GM21786 (cell line): Measurements from ENCODE around the gene CTDSPL.
A peak's percentile ranks its signal among the peaks of the same experiment; 100 is the strongest.

ENCODE experiments used
- ATAC-seq: cut with Tn5 transposase; IDR thresholded peaks from one replicate; pipeline ENCODE4 v1.9.1; 2021; ENCODE audit not compliant: unreplicated experiment

CTDSPL gene

DNA sequence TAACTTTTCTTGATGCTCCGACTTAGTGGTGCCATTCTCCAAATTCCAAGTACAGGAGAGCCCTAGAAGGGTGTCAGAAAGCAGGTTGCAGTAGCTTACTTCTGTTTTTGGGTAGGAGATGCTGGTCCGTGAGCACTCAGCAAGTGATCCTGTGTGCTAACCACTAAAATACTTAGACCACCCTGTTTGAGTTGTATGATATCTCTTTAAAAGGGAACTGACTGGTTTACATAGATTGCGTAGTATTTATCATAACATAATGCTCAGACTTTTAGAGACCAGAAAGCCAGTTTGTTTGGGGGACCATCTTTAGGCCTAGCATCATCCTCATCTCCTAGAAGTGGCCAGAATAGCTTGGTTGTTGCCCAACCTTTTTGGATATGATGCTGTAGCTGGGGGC lies 26.7 kb downstream of the CTDSPL start:
- no peak for ATAC-seq

DNA sequence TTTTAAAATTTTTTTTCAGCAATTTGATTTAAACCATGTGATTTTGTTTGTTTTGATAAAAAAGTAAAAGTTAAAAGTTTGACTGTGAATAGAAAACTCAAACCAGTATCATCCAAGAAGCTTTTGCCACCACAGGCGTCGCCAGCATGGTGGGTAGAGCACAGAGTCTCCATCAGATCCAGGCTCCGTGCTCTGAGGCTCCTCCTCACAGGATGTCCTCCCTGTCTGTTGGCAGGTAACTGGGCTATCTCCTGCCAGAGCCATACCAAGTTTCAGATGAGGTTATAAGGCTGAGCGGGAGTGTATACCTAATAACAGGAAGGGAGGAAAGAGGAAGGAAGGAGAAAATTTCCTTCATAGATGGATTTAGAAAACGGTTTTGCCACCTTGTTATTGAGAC lies 28.8 kb downstream of the CTDSPL start:
- ATAC-seq, result no peak

DNA sequence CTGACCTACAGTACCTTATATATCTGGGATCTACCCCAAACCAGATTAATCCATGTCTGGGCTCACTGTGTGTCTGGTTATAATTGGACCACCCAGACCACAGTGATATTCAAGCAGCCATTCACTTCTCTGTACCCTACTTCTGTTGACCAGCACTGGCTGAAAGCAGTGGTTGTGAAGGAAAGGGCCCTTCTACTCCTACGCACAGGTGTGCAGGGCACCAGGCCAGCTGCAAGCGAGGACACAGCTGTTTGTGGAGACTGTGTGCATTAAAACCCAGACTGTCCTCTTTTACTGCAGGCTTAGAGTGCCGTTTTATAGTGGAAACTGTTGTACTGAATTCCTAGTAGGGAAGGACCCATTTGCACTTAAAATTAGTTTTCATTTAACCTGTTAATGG lies 29.5 kb downstream of the CTDSPL start:
- ATAC-seq, result no peak

DNA sequence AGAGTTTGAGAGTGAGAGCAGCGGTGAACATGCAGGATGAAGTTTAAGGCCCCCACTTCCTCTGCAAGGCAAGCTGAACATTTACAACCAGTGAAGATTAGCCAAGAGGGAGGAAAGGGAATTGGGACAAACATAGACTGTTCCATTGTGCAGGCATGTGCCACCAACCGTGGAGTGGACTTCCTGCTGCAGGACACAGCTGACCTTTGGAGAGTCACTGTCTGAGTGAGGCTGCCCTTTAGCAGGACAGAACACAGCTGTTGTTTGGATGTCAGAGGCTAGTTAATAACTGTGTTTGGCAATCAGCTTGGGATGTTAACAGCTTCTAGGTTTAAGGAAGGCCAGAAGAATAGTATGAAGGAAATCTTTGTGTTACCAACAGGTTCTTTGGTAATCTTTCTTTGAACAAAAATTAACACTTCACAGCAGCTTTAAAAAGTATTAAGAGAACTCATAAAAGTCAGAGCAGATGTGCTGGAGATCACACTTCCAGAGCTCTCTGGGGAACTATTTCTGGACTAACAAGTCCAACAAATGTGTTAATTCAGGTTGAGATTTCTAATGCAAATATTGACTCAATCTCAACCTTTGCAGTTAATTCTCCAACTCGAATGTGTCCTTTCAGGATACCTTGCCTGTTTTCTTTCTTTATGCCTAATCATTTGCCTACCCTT lies 31.4 kb downstream of the CTDSPL start:
- no peak for ATAC-seq

DNA sequence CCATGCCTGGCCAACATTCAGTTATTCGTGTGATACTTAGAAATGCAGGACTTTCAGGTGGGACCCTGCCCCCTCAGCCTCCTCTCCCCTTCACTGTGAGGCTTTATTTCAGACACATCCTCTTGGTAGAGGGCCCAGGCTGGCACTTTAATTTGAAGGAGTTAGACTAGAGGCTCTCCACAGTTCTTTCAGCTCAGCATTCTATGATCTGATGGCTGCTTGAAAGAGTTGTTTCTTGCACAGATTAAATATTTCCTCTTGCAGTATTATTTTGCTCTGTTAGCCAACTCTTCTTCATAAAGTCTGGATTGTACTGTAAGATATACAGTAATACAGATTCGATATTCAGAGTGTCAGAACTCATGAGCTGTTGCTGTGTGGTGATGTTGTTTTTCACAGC lies 35.1 kb downstream of the CTDSPL start:
- no peak for ATAC-seq

DNA sequence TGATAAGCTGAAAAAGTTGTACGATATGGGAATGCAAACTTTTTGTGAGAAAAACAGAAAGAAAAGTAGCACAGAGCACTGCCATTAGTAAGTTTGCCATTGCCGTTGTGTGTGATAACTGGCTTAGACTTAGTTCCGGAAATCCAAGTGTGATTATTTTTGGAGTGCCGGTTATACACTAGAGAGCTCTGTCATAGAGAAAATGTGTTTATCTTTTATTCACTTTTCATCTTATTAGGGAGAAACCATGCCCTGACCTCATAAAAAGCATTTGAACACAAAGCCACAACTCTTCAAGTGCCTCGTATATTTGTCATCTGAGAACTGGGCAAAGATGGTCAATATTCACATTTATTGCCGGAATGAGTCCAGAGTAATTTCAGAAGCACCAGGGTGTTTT lies 36.1 kb downstream of the CTDSPL start:
- ATAC-seq, result no peak

DNA sequence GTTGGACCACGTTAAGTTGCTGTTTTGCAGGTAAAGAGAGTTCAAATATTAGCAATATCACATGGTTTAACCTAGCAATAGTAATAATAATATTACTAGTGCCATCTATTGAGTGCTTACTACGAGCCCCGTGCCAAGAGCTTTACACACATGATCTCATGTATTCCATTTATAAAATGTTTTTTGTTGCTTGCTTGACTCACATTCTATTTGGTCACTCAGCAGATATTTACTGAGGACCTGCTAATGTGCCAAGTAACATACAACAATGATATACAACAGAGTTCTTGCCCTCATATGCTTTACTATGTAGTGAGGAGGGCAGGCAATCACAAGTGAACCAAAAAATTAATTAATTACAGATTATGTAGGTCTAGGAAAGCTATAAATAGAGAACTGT lies 36.7 kb downstream of the CTDSPL start:
- ATAC-seq, result no peak

DNA sequence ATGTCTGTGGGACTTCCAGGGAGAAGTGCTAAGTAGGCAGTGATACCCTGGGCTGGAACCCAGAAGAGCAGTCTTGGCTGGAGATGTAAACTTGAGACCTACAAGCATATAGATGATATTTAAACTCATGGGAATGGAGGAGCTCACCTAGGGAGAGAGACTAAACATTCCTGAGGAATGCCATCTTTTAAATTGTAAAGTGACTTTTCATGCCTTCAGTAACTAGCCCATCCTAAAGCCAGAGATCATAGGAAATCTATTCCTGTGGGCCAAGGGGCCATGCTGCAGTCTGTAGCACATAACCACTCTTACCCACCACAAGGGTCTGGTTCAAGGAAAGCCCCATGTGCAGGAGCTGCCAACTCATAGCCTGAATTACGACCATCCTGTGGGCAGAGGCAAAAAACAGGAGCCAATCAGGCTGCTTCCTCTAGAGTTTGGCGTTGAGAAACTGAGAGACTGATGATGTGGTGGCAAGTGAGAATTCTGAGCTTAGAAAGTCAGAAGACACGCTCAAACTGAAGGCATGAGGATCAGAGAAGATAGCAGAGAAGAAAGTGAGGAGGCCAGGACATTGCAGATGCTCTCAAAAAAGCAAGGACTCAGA lies 37.5 kb downstream of the CTDSPL start:
- ATAC-seq, result peak; percentile 78

DNA sequence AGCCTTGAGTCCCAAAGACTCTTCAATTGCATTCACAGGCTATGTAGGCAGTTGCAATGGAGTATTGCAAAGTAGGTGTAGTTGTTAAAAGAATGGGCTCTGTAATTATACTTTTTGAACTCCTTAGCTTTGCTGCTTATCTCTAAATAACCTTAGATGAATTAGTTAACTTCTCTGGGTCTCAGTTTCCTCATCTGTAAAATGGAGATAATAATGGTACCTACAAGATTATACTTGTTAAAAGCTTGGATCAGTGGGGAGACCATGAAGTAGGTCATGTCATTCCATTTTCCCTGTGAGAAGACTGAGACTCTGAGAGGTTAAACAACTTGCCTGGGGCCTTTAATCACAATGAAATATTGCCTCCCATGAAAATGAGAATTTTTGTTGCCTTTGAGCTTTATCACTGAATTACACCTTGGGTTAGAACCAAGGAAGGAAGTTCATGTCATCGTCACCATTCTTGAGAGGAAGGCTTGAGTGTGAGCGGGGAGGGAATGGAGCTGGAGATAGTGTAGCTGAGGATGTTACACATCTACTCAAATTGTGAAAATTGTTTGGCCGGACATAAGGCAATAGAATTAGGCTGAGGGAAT lies 38.1 kb downstream of the CTDSPL start:
- no peak for ATAC-seq

DNA sequence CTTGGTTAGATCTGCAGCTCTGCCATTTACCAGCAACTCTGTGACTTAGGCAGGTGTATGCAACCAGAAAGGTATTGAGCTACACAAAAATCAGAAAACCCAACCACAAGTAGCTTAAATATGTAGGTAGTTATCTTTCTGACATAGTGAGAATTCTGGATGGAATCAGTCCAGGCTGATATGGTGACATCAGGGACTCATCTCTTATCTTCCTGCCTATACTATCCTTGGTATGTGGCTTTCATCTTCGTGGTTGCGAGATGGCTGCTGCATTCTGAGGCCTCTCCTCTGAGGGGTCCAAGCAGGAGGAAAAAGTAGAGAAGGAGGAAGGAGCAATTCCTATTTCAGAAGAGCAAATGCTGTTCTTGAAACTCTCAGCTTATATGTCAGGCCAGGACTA lies 40.0 kb downstream of the CTDSPL start:
- ATAC-seq, result no peak

DNA sequence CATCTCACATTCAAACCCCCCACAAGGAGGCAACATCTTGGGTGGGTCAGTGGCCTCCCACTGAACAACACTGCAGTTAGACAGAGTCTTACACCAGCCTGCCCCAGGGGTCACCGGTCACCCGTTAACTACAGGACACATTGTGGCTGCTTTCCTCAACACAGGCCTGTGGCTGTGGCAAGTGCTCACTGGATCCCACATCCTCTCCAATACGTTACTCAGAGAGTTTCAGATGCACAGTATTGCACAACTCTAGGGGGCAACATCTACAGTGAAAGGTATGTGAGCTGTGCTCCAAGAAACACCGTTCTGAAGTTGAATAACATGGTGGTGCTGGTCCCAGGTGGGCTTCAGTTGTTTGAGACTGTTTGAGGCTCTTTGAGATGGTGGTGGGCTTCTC lies 41.0 kb downstream of the CTDSPL start:
- ATAC-seq, result no peak

DNA sequence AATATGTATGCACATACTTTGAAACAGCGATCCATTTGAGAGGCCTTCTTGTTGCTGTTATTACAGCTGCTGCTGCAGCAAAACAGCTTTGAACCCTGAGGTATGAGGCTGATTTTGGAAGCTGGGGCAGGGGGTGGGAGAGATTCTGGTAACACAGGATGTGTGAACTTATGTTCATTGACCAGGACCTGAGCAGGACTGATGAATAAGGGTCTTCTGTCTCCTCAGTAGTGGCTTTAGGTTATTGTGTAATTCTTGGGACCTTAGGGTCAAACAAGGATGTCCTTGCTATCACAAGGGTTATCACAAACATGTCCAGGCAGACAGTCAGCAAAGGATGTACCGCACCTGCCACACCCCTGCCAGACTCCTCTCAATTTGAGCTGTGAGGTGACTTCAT lies 41.6 kb downstream of the CTDSPL start:
- ATAC-seq, result no peak

DNA sequence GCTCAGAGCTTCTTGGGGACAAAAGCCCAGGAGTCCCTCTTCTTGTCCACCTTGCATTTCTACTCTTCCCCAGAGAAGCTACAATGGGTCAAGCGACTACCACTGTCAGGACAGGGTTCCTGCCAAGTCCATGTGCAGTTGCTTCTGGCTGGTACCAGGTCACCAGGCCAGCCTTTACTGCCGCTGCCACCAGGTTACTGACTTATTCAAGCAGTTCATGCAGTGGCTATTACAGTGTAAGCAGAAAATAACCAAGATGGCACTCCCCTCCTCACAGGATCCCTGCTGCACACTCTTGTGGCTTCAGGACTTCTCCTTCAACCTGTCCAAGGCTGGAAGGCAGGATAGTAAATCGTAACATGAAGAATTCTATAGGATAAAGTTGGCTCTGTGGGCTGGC lies 42.1 kb downstream of the CTDSPL start:
- no peak for ATAC-seq

DNA sequence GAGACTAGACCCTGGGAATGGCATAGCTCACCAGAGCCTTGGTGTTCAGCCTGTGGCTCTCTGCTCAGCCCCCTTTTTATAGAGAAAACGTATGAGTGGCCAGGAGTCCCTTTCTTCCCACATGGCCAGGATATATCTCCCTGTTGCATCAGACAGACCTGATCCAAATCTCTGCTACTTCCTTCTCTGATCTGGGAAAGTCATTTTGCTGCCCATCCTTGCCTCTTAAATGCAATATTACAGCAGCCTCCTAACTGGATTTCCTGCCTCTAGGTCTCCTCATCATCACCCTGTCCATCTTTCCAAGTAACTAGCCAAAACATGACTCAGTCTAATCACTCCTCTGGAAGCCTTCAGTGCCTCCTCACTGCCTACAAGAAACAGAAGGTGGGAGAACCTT lies 42.9 kb downstream of the CTDSPL start:
- ATAC-seq, result no peak

DNA sequence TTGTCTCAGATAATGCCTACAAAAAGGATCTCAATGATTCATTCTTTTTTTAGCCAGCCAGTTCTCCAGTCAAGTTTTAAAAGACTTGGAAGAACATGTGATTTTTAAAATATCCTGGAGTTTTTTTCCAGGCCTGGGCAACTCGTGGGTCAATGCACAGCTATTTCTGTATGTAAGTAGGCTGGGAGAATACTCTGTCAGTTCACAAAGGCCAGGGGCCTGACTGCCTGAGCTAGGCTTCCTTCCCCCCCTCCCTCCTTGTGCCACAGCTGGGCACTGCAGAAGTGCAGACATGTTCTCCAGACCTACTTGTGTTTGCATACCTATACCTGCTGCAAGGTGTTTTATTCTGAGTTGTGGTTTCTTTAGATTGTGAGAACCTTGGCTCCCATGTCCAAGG lies 43.7 kb downstream of the CTDSPL start:
- ATAC-seq, result no peak

DNA sequence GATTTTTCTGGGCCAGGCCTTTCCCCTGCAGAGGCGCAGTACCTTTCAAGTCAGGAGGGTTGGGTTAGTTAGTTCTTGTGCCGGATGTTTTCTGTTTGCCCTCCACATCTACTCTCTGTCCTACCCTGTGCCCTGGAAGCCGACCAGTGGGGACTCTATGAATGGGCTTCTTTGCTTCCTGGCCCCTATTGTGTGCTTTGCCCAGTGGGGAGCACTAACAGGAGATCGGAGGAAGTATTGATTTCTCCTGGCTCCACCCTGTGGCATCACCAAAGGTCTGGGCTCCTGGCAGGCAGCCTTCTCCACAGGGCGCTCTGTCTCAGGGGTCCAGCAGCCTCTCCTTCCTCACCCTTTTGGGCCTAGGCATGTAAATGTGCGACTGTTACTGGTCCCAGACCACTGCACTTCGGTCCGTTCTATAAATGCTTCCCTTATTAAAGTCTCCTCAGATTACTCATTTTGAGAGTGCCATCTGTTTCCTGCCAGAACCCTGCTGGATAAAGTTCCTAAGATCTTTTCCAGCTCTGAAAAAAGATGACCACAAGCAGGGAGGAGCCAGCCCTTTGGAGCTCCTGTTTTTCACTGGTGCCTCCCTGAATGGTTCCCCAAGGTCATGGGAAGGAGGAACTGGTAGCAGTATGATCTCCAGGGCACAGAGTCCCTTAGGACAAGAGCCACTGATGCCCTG lies 44.5 kb downstream of the CTDSPL start:
- ATAC-seq, result no peak

DNA sequence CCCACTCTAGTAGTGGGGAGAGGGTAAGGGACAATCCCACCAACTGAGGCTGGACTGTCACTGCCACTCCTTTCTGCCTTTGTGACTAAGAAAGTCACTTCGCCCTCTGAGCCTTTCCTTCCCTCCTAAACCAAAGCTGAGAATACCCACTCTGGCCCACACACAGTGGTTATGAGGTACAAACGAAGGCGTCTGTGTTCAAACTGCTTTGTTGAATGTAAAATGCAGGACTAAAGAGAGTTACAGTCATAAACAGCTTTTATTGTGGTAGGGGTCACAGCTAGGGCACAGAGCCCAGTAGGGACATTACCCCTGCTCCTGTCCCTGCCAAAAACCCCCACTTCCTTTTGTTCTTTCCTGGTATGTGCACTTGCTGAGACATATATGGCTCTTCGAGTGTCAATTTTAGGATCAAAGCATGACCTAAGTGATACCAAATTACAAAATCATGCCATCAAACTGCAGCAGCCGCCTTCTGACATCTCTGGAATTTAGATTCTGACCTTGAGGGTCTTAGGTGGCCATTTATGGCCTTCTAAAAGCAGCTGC lies 45.1 kb downstream of the CTDSPL start:
- peak; percentile 24 for ATAC-seq

DNA sequence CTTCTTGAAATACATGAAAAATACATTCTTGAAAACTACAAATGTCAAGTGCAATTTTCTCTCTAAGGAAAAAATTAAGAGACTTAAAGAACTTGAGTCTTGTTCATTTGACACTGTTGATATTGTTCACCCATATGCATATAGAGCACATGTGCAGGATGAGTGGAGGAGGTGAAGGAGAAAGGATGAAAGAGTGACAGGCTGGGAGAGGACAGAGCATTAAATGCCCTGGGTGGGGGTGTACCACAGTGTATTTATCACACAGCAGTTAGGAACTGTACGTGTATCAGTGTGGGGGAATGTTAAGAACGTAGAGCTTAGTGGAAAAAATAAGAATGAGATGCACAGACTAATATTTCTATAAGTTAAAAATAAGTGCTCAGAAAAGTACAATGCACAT lies 45.7 kb downstream of the CTDSPL start:
- no peak for ATAC-seq

DNA sequence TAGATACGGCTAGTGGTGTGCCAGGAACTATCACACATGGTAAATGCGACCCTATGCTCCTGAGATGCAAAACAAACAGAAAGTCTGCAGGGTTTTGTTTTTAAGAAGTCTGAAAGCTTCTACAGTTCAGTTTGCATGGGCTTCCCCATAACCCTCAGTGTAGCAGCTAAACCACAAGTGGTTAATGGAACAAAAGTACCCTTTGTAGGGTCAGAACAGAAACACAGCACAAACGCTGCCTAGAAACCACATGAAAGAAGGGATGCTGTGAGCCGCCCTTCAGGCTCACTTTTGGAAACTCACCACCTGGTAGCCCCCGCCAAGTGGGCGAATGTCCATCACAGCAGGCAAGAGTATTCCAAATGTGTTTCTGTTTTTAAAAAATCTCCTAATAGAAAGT lies 46.2 kb downstream of the CTDSPL start:
- ATAC-seq, result peak; percentile 92

DNA sequence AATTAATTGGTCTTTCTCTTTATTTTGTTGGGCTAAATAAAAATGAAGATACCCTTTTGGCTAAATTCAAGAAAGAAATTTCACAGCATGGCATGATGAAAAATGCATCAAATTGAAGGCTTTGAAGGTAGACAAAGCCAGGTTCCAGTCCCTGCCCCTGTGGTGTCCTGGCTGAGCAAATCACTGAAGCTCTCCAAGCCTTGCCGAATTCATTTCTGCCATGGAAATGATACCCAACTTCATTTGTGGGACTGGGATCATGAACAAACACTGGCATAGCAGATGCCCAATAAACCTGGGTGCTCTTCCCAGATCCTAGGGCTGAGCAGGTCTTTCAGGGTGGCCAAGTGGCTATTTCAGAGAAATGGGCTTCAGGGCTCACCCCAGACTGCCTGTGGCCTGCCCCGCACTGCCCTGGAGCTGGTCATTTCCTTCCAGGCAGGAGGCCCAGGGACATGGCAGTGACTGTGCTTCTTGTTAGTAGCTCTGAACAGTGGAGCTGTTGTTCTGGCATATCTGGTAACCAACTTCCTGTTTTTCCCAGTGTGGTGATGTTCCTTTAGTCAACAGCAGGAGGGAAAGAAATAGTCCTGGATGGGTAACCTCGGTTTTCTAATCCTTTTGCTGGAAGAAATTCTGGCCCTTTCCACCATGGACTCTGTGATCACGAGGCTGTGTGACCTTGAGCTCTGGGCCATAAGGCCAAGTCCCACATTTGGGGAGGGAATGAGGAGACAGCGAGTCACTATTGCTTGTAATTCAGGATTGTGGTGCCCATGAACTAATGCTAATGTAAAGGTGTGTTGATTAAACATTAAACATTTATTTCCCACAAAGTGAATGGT lies 47.6 kb downstream of the CTDSPL start:
- no peak for ATAC-seq
